Measurements from ENCODE around the gene PTPRM. TPM values are rescaled to one million over a fixed set of nuclear protein-coding genes. Genes with fewer than 3 reads are reported as not detected.

Gene PTPRM
- total and polyA plus RNA-seq, 2 donors (not counting 3 experiments of a cell fraction or from before 2014, with no cell fraction given): 37.4 to 43.7 TPM

- POLR2A ChIA-PET: no interaction called here
- H3K27ac ChIP-seq (ENCODE audit: insufficient read depth, low read depth, low read length): no peak overlapping the region
Observed at GRCh38 chr18:8424917-8425725, 858.0 kb downstream of the PTPRM start.

More at GRCh38 chr18:8424917-8425725, 858.0 kb downstream of the PTPRM start:
- H3K4me3 ChIP-seq (replicated peaks in 1 of 3; ENCODE audit: insufficient read depth in 1 of 3, low read depth in 1 of 3, low read length in 3 of 3): no peak overlapping the region
- no peaks in the 10 kb centered on the region for H3K79me2 ChIP-seq (ENCODE audit: control insufficient read depth, insufficient read depth, low read length)
- H2AFZ ChIP-seq (ENCODE audit: low read depth, low read length): no peak overlapping the region
- no peak overlapping the region for H3K9ac ChIP-seq (replicated peaks; ENCODE audit: extremely low read depth, insufficient read depth, low read length)
- H3K36me3 ChIP-seq (ENCODE audit: control insufficient read depth in 2 of 2, extremely low read depth in 1 of 2, insufficient read depth in 2 of 2, low read length in 2 of 2): no peaks in the 10 kb centered on the region
- H3K4me2 ChIP-seq (ENCODE audit: insufficient read depth, low read length): no peak overlapping the region
- H3K27me3 ChIP-seq (ENCODE audit: control insufficient read depth in 2 of 2, insufficient read depth in 2 of 2, low read length in 2 of 2): no peaks in the 10 kb centered on the region
- BruUV-seq (replicated peaks): no TSS peak
- DNase-seq (ENCODE audit: low read depth, low spot score): no peak
- no peak for FAIRE-seq
- intact Hi-C loops (cut with micrococcal nuclease): no loop called here
- H4K20me1 ChIP-seq (replicated peaks; ENCODE audit: control insufficient read depth, extremely low read depth, insufficient read depth, low read length): no peaks in the 10 kb centered on the region
- no peaks in the 10 kb centered on the region for H3K9me1 ChIP-seq (replicated peaks; ENCODE audit: control insufficient read depth, extremely low read depth, insufficient read depth, low read length)
- no peak for TF ChIP-seq MYC (IDR thresholded peaks at IDR 0.05; ENCODE audit: low read depth, low read length)
- TF ChIP-seq EZH2 (IDR thresholded peaks at IDR 0.05; ENCODE audit: borderline replicate concordance, low read depth, low read length, severe bottlenecking): no peak
- TF ChIP-seq CTCF (IDR thresholded peaks at IDR 0.05; ENCODE audit: extremely low read depth in 1 of 2, insufficient read depth in 1 of 2, low read depth in 1 of 2, low read length in 2 of 2): no peak
- TF ChIP-seq POLR2AphosphoS5 (IDR thresholded peaks at IDR 0.05; ENCODE audit: insufficient read depth, low read depth, low read length): no peak
- TF ChIP-seq JUN (IDR thresholded peaks at IDR 0.05; ENCODE audit: borderline replicate concordance, insufficient read depth, insufficient read length, low read depth): no peak
- TF ChIP-seq GATA2 (IDR thresholded peaks at IDR 0.05; ENCODE audit: insufficient read depth, insufficient read length, low read depth, low read length): no peak
- no peak for TF ChIP-seq FOS (IDR thresholded peaks at IDR 0.05; ENCODE audit: borderline replicate concordance, insufficient read depth, low read length)
- TF ChIP-seq MAX (IDR thresholded peaks at IDR 0.05; ENCODE audit: insufficient read depth, insufficient read length): no peak
- TF ChIP-seq POLR2A (IDR thresholded peaks at IDR 0.05; ENCODE audit: low read depth, low read length): no peak
- H3K9me3 ChIP-seq (replicated peaks; ENCODE audit: control insufficient read depth, insufficient read depth, low read length): no peaks in the 10 kb centered on the region
- H3K4me1 ChIP-seq (ENCODE audit: control insufficient read depth, extremely low read depth, insufficient read depth, low read length): no peaks in the 10 kb centered on the region
- CTCF ChIA-PET: interaction anchor here (0.8 to 1.6 kb wide), 2 partner anchors 56 to 101 kb away, joined by 3 to 6 read pairs; no protein-coding TSS in a partner anchor
- dilution Hi-C loops (cut with MboI; ENCODE audit: extremely low pct_ligation_motif_present, low sequenced_read_pairs): no loop called here

Measured in endothelial cell of umbilical vein (primary cell).